Rectal smooth muscle tissue (tissue), 1 donor: ENCODE results near the gene OTOA.
"Not testable (repeated sequence)": the region's sequence is repeated elsewhere in the genome, so short reads cannot be mapped to it uniquely, and the experiment has no call there.

Experiments used
- H3K27ac ChIP-seq: one replicate; pipeline ENCODE4 v1.7.0; 2013; ENCODE audit warnings: low read depth, low read length, inconsistent platforms
- H3K27me3 ChIP-seq: one replicate; pipeline ENCODE4 v1.7.0; 2013; ENCODE audit warnings: low read length; ENCODE audit not compliant: control insufficient read depth, insufficient read depth
- H3K36me3 ChIP-seq: one replicate; pipeline ENCODE4 v1.7.0; 2013; ENCODE audit warnings: low read length; ENCODE audit not compliant: control insufficient read depth, insufficient read depth
- H3K4me1 ChIP-seq: one replicate; pipeline ENCODE4 v1.7.0; 2013; ENCODE audit warnings: low read length; ENCODE audit not compliant: control insufficient read depth, insufficient read depth
- H3K4me3 ChIP-seq: one replicate; pipeline ENCODE4 v1.7.0; 2013; ENCODE audit warnings: low read length
- H3K9ac ChIP-seq: one replicate; pipeline ENCODE4 v1.7.0; 2013; ENCODE audit warnings: low read length

The OTOA gene

DNA sequence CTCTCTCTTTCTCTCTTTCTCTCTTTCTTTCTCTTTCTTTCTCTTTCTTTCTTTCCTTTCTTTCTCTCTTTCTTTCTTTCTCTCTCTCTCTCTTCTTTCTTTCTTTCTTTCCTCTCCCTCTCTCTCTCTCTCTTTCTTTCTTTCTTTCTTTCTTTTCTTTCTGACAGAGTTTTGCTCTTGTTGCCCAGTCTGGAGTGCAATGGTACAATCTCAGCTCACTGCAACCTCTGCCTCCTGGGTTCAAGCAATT is 50.5 kb downstream of the OTOA start:
- H3K9ac ChIP-seq, H3K27me3 ChIP-seq, H3K4me3 ChIP-seq, H3K36me3 ChIP-seq, H3K27ac ChIP-seq, H3K4me1 ChIP-seq: not testable (repeated sequence)

DNA sequence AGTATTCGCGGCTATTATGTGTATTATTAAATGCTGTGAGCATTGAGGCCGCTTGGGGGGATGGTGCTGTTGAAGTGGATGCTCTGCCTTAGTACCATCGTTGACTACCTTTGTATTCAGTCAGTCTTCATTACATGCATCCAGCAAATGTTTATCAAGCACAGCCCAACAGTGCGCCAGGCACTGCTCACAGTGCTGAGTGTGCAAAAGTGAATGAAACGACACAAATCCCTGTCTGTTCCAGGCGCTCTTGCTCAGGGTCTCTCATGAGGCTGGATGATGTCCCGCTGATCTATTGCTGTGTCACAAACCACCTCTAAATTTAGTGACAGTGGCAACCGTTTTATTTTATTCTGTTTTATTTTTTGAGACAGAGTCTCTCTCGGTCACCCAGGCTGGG is 53.8 kb downstream of the OTOA start:
- H3K9ac ChIP-seq: no peak overlapping the region
- H3K27ac ChIP-seq: no peak overlapping the region
- H3K27me3 ChIP-seq: no peaks in the 10 kb centered on the region
- no peaks in the 10 kb centered on the region for H3K4me1 ChIP-seq
- H3K4me3 ChIP-seq: no peak overlapping the region
- no peaks in the 10 kb centered on the region for H3K36me3 ChIP-seq

DNA sequence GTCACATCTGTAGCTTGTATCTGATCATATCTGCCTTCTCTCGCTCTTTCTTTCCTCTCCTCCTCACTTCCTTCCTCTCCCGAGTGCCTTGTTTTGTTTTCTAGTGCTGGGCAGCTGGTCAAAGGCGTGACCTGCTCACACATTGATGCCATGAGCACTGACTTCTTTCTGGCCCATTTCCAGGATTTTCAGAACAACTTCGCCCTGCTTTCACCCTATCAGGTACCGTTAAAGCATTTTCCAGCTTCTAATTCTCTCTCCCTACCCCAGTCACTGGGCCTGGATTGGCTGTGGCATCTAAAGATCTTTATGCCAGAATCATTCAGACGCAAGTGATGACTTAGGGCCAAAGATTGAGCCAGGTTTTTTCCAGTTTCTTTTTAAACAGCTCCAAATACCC is 55.5 kb downstream of the OTOA start:
- H3K27ac ChIP-seq: no peak overlapping the region
- H3K4me1 ChIP-seq: no peaks in the 10 kb centered on the region
- H3K27me3 ChIP-seq: no peaks in the 10 kb centered on the region
- H3K36me3 ChIP-seq: no peaks in the 10 kb centered on the region
- H3K9ac ChIP-seq: no peak overlapping the region
- H3K4me3 ChIP-seq: no peak overlapping the region

DNA sequence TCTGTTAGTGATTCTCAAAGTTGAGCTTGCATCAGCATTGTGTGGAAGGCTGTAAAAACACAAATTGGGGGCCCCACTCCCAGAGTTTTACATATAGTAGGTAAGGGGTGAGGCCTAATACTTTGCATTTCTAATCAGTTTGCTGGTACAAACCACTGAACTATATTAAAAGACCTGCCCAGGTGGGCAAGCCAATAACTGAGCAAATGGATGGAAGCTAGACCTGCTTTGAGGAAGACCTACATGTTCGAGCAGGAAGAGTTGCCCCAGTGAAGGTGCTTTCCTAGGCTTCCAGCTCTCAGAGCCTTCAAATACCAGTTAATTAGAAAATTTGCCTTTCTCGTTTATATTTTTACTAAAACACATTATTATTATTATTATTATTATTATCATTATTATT is 56.8 kb downstream of the OTOA start:
- no peaks in the 10 kb centered on the region for H3K4me1 ChIP-seq
- no peaks in the 10 kb centered on the region for H3K36me3 ChIP-seq
- H3K4me3 ChIP-seq: no peak overlapping the region
- no peak overlapping the region for H3K27ac ChIP-seq
- no peaks in the 10 kb centered on the region for H3K27me3 ChIP-seq
- H3K9ac ChIP-seq: no peak overlapping the region

DNA sequence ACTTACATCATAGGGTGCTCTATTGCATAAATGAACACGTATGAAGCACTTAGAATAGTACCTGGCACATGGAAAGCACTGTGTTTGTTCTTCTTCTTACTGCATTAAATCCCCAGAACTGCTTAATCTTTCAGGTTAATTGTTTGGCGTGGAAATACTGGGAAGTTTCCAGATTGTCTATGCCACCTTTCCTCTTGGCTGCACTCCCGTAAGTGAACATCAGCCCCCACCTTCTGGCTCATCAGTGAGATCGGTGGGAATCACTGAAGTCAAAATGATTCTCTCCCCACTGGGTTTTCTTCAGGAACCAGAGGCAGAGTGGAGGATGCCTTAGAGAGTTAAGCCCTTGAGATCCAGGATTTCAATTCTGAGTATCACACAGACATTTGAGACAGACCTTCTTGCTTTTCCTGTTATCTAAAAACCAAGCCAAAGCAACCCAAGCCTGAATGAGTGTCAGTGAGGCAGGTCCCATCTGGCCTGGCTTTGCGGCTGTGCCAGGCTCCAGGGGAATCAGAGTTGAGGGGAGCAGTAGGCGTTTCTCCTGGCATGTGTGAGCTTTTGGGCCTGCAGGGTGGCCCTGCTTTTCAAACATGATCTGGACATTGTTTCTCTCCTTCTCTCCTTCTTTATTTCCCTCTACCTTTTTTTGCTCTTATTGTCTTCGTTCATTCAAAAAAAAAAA is 59.1 kb downstream of the OTOA start:
- Histone ChIP-seq H3K27ac (no peak overlapping the region), H3K36me3 (no peaks in the 10 kb centered on the region), H3K4me3 (no peak overlapping the region), H3K27me3 (no peaks in the 10 kb centered on the region), H3K4me1 (no peaks in the 10 kb centered on the region), H3K9ac (no peak overlapping the region)

DNA sequence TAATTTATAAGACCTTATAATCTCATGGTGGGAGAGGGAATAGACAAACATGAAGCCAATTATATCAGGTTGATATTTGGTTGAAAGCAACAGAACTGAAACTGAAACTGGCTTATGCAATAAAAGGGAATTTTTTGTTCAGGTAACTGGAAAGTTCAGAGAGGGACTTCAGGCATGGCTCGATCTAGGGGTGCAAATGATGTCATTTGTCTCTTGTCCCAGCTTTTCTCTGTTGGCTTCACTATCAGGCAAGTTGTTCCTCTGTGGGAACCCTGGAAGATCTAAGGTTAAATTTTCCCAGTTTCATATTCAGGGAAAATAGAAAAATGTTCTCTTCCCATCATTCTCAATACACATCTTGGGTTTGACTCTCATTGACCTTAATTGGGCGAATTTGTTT is 59.8 kb downstream of the OTOA start:
- Histone ChIP-seq H3K4me1 (no peaks in the 10 kb centered on the region), H3K4me3 (no peak overlapping the region), H3K27me3 (no peaks in the 10 kb centered on the region), H3K27ac (no peak overlapping the region), H3K36me3 (no peaks in the 10 kb centered on the region), H3K9ac (no peak overlapping the region)

DNA sequence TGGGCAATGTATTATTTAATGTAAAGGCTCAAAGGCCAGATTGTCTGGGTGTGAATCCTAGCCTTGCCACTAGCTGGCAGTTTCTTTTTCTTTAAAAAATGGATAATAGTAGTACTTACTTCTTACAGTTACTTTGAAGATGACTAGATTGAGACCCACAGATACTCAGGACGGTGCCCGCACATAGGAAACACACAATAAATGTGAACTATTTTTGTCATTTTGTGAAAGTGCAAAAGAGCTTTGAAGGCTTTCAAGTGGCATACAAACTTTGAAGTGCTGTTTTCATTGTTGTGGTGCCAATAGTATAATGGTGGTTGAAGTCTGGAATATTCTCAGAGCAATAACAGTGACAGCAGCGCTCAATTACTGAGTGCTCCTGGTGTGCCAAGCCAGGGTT is 63.6 kb downstream of the OTOA start:
- no peak overlapping the region for H3K27ac ChIP-seq
- H3K27me3 ChIP-seq: no peaks in the 10 kb centered on the region
- no peaks in the 10 kb centered on the region for H3K36me3 ChIP-seq
- no peak overlapping the region for H3K4me3 ChIP-seq
- no peaks in the 10 kb centered on the region for H3K4me1 ChIP-seq
- no peak overlapping the region for H3K9ac ChIP-seq

DNA sequence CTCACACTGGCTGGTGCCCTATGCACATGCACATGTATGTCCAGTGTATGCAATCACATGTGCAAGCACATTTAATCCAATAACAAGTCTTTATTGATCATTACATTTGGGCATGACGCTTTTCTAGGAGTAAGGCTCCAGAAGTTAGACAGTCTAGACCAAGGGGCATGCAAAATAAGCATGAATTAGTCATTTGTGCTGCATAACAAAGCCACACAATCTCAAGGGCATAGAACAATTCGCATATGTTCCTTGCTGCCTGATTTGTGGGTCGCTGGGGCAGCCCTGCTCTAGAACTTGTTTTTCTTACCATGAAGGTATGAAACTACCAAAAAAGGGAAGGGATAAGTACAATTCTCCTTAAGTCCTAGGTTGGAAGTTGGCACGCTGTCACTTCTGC is 67.5 kb downstream of the OTOA start:
- H3K9ac ChIP-seq, H3K27ac ChIP-seq, H3K4me3 ChIP-seq, H3K36me3 ChIP-seq, H3K4me1 ChIP-seq, H3K27me3 ChIP-seq: not testable (repeated sequence)

DNA sequence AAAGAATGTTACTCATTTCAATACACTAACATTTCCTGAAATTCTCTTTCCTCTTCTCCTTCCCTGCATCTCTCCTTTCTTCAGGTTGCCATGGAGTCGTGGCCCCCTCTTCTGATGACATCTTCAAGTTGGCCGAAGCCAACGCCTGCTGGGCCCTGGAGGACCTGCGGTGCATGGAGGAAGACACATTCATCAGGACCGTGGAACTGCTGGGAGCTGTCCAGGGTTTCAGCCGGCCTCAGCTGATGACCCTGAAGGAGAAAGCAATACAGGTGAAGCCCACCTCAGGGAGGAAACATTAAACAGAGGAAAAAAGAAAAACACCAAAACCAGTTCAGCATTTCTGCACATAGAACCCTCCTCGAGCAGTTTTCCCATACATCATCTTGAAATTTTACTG is 76.9 kb downstream of the OTOA start:
- H3K27ac ChIP-seq, H3K4me1 ChIP-seq, H3K27me3 ChIP-seq, H3K9ac ChIP-seq, H3K4me3 ChIP-seq, H3K36me3 ChIP-seq: not testable (repeated sequence)

DNA sequence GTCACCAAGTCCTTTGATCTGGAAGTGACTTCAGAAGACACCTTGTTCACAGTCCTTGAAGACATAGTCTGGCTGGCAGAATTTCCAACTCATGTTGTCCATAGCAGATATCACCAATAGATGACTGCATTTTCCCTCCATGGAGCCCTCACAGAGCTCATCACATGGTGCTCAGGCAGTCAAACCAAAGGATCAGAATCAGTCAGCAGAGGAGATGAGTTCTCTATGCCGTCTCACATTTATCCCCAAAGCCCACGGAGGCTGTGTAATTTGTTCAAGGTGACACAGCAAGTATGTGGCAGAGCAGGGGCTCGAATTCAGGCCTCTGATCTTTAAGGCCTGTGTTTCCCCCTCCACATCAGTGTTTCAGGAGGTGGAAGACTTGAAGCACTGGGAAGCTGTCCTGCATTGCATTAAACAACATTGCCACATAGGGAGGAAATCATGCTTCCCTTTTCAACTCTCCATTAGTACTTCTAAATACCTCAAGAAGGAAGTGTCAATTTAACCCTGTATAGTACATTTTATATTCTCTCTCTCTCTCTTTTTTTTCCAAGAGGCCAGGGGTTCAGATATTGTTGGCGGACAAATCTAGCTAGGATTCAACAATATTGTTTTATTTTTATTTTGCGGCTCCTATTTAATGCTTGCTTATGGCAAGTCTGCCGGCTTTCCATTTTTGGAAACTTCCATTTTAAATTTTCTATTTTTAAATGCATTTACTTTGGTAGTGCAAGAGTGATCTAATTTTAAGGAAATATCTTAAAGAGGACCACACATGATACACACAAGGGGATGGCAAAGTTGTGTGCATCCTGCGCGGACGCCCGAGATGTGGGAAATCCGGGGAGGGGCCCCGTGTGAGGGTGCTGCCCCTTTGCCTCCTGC is 92.7 kb downstream of the OTOA start:
- not testable (repeated sequence) for H3K27ac ChIP-seq

DNA sequence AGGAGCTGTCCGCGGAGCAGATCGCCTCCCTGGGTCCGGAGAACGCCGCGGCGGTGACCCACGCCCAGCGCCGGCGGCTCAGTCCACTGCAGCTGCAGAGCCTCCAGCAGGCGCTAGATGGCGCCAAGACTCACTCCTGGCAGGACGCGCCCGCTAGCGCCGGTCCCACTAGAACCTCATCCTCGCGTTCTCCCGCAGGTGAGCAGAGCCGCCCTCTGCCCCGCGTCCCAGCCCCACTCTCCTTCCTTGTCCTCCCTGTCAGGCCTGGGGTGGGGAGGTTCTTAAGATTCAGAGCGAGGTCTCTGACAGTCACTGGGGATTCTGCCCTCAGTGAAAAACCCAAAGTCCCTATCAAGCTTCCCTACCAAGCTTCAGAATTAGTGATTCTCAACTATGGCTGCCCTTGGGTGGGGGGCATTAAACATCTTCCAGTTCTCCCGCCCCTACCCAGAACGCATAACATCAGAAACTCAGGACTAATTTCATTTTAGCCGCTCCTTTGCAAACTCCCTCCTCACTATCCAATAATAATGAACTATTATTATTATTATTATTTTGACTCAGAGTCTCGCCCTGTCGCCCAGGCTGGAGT is 93.4 kb downstream of the OTOA start:
- not testable (repeated sequence) for H3K4me3 ChIP-seq, H3K9ac ChIP-seq, H3K36me3 ChIP-seq, H3K27me3 ChIP-seq, H3K4me1 ChIP-seq, H3K27ac ChIP-seq

More for the DNA sequence above, 92.7 kb downstream of the OTOA start:
- not testable (repeated sequence) for H3K9ac ChIP-seq, H3K36me3 ChIP-seq, H3K4me3 ChIP-seq, H3K27me3 ChIP-seq, H3K4me1 ChIP-seq

DNA sequence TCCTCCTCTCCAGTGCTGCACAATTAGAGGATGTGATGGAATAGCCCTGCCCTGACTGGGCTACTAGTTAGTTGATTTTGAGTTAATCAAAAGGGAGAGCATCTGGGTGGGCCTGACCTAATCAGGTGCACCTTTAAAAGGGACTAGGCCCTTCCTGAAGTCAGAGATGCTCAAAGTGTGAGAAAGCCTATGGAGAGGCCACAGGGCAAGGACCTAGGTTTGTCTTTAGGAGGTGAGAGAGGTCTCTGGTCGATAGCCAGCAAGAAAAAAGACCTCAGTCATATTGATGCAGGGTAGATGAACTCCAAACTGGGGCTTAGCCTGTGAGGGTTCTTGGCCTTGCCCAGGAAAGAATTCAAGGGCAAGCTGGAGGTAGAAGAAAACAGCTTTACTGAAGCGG is 104.5 kb downstream of the OTOA start:
- H3K4me1 ChIP-seq, H3K27ac ChIP-seq, H3K9ac ChIP-seq, H3K4me3 ChIP-seq, H3K36me3 ChIP-seq, H3K27me3 ChIP-seq: not testable (repeated sequence)

DNA sequence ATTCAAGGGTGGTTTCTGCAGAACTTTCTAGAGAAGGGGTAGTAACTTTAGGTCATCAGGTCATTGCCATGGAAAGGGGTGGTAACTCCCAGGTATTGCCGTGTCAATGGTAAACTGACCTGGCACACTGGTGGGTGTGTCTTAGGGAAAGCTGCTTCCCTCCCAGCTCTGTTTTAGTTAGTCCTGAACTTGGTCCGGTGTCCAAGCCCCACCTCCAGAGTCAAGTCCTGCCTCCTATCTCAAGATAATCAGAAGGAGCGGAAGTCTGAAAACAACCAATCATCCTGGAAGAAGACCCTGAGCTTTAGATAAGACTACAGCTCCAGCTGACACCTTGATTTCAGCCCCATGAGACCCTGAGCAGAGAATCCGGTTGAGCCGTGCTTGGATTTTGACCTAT is 105.0 kb downstream of the OTOA start:
- not testable (repeated sequence) for H3K36me3 ChIP-seq, H3K9ac ChIP-seq, H3K4me3 ChIP-seq, H3K27me3 ChIP-seq, H3K4me1 ChIP-seq, H3K27ac ChIP-seq
